Skeletal muscle cell (primary cell): Measurements from ENCODE around the gene RNF31.

Source experiments
- DNase-seq: peaks from one replicate; pipeline ENCODE4 v3.0.0-alpha.2; 2010; ENCODE audit warnings: low read depth
- H3K4me3 ChIP-seq: 2 replicates; pipeline ENCODE4 v1.5.1; 2011; ENCODE audit warnings: low read depth, mild to moderate bottlenecking, control low read depth, low read length, moderate library complexity

RNF31 gene

DNA sequence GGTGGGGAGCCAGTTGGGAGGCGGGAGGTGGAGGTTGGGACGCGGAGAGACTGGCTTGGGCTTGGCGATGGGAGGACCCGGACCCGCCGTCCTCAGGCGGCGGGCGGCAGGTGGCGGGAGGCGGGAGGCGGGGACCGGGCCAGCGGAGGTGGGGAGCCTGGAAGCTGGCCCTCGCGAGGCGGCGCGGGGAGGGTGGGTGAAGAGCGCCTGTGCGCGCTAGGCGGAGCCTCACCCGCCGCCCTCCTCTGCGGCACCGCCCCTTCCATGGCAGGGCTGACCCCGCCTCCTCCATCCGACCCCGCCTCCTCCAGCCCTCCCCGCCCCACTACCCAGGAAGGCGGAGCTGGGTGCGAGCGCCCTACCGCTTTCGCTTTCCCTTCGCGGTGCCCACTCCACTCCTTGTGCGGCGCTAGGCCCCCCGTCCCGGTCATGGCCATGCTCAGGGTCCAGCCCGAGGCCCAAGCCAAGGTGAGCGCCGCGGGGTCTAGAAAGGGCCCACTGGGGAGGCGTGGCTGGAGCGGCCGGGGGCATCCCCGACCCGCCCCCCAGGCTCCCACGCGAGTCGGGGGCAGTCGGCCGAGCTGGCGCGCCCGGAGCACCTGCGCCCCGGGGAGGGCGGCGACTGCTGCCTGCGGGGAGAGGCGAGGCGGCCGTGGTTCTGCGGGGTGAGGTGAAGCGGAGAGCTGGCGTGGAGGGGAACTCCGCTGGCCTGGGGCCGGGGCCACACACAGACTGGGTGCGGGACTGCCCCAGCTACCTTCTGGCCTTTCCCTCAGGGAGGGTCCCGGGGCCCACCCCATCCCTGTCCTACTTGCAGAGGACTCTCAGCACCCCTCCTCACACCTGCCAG lies 11.2 kb upstream of the RNF31 start, which contains the start of gene PSME1:
Gene PSME1, plus strand, starts transcription at position 361 of the 850 bp plus-strand sequence. Its CDS starts 69 bp downstream, at position 430.
- DNase-seq = peak; percentile 52
- peak within 1 kb of the TSS; percentile 85 for H3K4me3 ChIP-seq

DNA sequence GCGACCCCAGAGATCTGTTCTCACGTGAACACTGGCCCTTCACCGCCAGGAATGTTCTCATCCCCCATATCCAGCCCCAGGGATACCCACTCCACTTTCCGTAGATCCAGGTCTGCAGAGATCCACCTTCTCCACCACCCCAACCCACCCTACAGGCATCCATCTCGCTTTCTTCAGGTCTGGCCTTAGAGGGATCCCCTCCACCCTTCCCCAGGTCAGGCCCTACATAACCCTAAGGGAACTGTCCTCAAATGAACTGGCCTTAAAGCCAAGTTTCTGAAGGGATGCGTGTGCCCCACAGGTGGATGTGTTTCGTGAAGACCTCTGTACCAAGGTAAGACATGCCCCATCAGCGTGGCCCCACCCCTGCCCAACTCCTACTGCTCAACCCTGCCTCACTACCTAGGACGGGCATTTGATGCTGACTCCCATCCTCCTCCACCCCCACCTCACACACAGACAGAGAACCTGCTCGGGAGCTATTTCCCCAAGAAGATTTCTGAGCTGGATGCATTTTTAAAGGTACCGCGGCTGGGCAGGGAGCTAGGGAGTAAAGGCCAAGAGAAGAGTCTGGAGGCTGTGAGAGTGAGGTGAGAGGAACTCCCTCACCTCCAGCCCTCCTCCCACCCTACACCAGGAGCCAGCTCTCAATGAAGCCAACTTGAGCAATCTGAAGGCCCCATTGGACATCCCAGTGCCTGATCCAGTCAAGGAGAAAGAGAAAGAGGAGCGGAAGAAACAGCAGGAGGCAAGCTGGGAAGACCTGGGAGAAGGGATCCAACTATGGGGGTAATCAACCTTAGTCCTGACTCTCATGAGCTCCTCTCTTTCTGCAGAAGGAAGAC lies 10.4 kb upstream of the RNF31 start:
- H3K4me3 ChIP-seq = peak overlapping the region; percentile 85
- DNase-seq = no peak

DNA sequence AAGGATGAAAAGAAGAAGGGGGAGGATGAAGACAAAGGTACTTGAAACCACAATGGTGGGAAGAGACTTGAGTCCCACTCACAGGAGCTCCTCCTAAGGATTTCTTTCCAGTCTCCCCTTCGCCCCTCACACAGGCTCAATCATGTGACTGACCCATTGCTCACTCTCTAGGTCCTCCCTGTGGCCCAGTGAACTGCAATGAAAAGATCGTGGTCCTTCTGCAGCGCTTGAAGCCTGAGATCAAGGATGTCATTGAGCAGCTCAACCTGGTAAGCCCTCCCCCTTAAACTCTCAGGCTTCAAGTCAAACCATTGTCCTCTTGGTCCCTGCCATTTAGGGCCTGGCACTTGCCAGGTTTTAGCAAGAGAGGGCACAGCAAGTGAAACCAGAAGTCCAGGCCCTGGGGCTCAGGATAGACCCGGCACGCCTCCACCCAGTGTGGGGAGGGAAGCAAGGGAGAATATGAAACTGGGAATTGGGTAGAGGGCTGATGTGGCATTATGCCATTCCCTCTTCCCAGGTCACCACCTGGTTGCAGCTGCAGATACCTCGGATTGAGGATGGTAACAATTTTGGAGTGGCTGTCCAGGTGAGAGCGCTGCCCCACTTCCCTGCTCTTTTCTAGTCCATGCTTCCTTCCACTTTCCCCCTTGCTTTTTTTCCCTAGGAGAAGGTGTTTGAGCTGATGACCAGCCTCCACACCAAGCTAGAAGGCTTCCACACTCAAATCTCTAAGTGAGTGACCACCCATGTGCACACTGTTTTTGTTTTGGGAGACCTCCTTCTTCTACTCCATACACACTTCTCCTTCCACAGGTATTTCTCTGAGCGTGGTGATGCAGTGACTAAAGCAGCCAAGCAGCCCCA lies 9.5 kb upstream of the RNF31 start:
- H3K4me3 ChIP-seq = no peak overlapping the region
- no peak for DNase-seq

DNA sequence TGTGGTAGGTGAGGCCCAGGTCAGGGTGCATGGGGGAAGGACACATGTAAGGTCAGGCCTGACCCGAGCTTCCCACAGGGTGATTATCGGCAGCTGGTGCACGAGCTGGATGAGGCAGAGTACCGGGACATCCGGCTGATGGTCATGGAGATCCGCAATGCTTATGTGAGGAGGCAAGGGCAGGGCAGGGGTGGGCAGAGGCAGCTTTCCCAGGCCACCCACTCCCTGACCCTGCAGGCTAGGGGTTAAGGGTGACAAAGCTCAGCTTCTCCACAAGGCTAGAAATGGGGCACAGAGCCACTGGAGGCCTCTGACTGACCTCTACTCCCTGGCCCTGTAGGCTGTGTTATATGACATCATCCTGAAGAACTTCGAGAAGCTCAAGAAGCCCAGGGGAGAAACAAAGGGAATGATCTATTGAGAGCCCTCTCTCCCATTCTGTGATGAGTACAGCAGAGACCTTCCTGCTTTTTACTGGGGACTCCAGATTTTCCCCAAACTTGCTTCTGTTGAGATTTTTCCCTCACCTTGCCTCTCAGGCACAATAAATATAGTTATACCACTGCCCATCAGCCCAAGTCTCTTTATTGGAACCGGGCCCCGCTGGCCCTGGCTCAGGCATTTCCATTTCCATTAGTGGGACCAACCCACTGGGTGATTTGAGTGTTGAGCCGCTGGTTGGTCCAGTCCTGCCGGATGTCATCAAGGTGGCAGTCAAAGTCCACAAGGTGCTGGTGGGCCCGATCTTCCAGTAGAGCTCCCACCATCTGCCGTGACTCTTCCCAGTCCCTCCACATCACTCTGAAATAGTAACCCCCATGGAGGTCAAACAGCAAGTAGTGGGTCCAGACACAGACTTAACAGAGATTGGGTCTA lies 8.7 kb upstream of the RNF31 start:
- DNase-seq = no peak
- H3K4me3 ChIP-seq = no peak overlapping the region

DNA sequence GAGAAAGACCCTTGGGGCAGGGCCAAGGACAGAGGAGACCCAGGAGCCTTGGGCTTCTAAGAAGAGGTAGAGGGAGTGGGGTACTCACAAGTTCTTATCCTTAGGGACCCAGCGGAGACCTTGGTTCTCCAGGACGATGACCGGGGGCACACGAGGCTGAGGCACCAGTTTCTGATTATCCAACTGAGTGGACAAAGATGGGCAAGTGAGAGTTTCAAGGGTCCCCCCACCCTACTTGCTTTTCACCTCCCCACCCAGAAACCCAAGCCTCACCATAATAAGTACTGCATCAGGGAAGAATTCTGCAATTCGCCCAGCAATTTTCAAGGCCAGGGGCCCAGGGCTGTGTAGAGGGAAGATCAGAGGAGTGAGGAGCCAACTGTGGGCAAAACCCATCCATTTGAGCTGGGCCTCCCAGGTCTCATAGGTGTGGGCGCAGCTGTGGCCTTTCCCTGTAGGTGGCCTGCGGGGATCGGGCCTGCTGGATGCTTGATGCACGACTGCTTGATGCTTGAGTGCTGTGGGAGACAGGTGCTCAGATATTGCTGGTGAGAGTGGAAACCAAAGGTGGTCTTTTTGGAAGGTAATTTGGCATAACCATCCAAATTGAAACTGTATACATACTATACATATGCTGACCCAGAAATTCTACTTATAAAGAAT lies 7.9 kb upstream of the RNF31 start:
- peak overlapping the region; percentile 81 for H3K4me3 ChIP-seq
- DNase-seq = no peak

DNA sequence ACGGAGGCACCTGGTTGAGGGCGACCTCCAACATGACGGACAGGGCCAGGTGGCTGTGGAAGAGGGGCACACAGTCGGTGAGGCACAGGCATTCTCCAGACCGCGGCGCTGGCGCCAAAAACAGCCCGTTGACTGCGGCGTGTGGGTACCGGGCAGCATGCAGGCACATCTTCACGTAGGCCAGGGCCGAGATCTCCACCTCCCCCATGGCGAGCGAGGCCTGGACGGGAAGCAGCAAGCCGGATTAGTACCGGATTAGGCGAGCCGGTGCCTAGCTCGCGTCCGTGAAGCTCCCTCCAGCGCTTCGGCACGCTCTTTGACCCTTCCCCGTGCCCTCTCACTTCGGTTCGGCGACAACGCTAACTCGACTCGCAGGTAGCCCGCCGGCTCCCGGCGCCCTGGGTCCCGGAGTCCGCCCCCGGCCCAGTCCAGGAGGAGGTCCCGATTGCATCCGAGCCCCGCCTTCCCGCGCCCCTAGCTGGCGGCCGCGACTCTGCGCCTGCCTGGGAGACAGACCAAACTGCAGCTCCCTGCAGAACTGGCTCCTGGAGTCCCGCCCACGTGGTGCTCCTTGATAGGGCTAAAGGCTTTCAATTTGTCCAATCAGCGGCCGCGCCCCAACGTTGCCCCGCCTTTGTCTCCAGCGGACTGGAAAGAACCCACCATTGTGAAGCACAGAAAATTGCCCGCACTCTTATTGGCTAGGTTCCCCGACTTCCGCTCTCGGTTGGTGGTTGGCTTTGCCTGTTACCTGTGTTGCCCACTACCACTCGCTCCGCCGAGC lies 6.0 kb upstream of the RNF31 start, which contains the start of gene EMC9:
Gene EMC9, minus strand, starts transcription at position 495 of the 784 bp plus-strand sequence. Its CDS starts 287 bp downstream, at position 208.
- H3K4me3 ChIP-seq = peak within 1 kb of the TSS; percentile 81
- peak; percentile 98 for DNase-seq

DNA sequence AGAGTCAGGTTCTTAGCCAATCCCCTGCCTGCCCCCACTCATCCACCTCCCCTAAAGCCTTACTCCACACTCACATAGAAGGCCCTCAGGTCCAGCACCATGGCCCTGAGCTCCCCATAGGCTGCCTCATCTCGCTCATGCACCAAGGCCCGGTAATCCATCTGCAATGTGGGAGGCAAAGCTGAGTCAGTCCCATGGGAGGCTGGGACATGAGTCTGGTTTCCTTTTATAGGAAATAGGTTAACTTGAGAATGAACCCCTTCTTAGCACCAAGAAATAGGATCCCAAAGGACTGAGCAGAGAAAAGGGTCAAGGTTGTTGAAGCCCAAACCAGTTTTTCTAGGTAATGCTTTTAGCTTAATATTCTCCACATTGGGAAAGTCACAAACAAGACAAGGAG lies 3.8 kb upstream of the RNF31 start:
- DNase-seq = no peak
- no peak overlapping the region for H3K4me3 ChIP-seq

DNA sequence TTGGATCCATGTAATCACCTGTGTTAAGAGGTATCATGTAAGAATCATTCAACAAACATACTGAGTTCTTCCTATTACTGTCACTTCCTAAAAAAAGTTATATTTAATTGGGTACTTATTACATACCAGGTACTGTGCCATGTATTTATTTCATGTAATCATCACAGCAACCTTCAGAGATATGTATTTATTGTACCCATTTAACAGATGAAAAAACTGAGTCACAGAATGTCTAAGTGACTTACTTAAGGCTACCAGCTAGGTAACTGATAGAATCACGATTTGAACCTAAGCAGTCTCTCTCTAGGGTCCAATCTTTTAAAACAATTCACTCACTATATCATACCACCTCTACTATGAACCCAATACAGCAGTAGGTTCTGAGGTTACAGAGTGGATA lies 2.8 kb upstream of the RNF31 start:
- DNase-seq = no peak
- no peak overlapping the region for H3K4me3 ChIP-seq

DNA sequence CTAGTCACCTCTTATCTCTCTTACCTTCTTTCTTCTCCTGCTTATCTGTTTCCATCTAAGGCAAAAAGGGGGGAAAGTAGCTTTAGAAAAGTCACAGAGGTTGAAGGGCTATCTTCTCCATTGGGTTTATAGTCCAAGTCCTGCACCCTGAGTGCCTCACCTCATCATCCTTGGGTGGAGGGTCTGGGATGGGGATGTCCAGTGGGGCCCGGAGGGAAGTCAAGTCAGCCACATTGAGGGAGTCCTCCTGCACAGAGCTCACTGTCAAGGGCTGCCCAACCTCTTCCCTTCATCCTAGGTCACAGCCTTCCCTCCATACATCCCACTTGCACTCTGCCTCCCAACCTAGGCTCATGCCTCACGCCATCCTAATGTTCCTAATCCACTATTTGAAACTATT lies 2.1 kb upstream of the RNF31 start:
- H3K4me3 ChIP-seq = peak overlapping the region; percentile 89
- no peak for DNase-seq

DNA sequence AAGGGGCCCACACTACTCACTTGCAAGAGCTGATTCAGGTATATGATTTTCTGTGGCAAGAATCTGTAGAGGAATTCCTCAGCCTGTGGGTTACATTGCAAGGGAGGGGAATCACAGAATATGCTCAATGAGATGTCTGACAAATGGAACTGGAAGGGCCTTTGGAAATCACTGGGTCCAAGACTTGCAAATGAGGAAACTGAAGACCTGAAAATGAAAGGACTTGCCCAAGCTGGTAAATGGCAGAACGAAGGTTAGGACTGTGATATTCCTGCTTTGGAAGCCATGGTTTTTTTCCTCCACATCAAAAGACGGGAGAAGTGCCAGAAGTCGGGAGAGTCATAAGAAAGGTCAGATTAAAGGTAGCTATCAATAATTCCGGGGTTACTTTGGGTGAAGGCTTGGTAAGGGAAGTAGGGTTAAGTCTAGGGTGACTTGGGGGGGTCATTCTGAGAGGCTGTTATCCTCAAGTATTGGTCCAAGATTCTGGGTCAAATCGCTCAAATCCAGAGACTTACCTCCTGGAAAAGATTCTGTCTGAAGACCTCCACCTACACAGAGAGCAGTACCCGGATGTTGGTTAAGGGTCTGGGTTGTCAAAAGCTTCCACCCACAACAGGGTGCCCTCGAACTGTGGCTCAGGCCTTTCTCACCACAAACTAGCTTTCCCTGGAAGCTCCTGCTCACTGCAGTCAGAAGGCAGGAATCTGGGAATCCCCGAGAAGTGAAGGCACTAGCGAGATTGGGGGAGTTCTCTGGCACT lies 1.4 kb upstream of the RNF31 start:
- peak overlapping the region; percentile 89 for H3K4me3 ChIP-seq
- no peak for DNase-seq

DNA sequence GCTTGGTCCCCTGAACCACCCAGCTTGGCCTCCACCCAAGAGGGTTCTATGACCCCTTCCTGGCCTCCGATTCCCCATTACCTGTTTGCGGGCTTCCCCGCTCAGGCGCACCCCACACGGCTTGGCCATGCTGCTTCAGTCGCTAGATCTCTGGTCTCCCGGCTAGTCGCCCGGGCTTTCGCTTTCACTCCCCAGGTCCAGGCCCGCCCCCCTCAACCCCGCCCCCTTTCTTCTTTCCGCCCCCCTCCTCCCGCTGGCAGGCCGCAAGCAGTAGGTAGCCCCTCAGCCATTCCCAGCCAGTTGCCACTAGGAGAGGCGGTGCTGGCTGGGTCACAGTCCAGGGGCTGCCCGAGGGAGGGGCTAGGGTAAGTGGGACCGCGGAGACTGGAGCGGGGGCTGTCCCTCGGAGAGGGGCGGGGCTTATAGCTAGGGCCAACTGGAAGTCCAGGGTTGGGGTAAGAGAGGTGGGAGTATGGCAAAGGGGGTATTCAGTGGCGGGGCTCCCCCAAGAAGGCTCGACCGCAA lies 783 bp upstream of the RNF31 start, which contains the start of gene PSME2:
Gene PSME2, minus strand, starts transcription at position 158 of the 525 bp plus-strand sequence. Its CDS starts 29 bp downstream, at position 129.
- H3K4me3 ChIP-seq = peak within 1 kb of the TSS; percentile 89
- peak; percentile 94 for DNase-seq

DNA sequence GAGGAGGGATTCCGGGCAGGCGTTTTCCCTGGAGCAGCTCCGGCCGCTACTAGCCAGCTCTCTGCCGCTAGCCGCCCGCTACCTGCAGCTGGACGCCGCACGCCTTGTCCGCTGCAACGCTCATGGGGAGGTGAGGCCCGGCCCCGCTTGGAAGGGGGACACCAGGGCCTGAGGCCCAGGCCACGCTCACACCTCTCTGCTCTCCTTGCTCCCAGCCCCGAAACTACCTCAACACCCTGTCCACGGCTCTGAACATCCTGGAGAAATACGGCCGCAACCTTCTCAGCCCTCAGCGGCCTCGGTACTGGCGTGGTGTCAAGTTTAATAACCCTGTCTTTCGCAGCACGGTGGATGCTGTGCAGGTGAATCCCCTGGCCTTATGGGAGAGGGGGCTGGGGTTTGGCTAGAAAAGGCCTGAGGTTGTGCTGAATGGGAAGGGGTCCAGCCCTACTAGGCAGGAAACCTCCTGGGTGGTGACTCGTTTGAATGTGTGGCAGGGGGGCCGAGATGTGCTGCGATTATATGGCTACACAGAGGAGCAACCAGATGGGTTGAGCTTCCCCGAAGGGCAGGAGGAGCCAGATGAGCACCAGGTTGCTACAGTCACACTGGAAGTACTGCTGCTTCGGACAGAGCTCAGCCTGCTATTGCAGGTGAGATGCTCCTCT lies 597 bp downstream of the RNF31 start:
- peak overlapping the region; percentile 89 for H3K4me3 ChIP-seq

DNA sequence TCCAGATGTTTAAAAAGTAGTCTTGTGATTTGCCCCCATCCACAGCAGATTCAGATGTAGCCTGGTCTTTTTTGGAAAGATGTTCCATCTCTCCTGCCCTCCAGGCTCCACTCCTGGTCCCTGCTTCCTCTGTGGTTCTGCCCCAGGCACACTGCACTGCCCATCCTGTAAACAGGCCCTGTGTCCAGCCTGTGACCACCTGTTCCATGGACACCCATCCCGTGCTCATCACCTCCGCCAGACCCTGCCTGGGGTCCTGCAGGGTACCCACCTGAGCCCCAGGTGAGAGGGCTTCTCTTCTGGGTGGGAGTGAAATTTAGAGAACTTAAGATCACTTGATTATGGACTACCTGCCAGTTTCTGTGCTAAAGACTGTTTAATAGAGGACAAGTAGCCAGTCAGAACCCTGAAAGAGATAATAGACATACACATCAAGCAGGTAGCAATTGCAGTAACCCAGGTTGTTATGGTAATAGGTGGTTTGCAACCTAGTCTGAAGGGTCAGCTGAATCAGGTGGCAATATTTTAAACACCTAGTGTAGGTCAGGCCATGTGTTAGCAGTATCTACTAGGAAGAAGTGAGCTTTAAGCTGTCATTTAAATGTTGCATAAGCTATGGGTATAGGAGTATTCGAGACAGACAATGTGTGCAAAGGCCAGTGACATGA lies 2.1 kb downstream of the RNF31 start:
- DNase-seq = no peak
- H3K4me3 ChIP-seq = no peak overlapping the region

More for the DNA sequence above, 597 bp downstream of the RNF31 start:
- DNase-seq = no peak

DNA sequence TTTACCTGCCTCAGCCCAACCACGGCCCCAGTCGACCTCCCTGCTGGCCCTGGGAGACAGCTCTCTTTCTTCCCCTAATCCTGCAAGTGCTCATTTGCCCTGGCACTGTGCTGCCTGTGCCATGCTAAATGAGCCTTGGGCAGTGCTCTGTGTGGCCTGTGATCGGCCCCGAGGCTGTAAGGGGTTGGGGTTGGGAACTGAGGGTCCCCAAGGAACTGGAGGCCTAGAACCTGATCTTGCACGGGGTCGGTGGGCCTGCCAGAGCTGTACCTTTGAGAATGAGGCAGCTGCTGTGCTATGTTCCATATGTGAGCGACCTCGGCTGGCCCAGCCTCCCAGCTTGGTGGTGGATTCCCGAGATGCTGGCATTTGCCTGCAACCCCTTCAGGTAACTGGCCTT lies 2.8 kb downstream of the RNF31 start:
- H3K4me3 ChIP-seq = no peak overlapping the region
- no peak for DNase-seq

DNA sequence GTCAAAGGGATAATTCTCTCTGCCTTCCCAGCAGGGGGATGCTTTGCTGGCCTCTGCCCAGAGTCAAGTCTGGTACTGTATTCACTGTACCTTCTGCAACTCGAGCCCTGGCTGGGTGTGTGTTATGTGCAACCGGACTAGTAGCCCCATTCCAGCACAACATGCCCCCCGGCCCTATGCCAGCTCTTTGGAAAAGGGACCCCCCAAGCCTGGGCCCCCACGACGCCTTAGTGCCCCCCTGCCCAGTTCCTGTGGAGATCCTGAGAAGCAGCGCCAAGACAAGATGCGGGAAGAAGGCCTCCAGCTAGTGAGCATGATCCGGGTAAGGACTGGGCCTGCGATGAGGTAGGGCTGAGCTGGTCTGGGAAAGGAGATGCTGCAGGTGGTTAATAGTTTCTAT lies 3.3 kb downstream of the RNF31 start:
- H3K4me3 ChIP-seq = no peak overlapping the region
- DNase-seq = no peak
